Neural progenitor cell (in vitro differentiated cells): ENCODE results near the gene RARS2. TPM values are rescaled to one million over a fixed set of nuclear protein-coding genes. Genes with fewer than 3 reads are reported as not detected.

ENCODE experiments used
- DNase-seq: peaks from one replicate; pipeline ENCODE4 v3.0.0-alpha.2; 2016; ENCODE audit warnings: low spot score
- H2AFZ ChIP-seq: fragments of 200-600 bp; sonication (generic); replicated peaks from 2 replicates; pipeline ENCODE4 v1.6.1; 2016; ENCODE audit warnings: antibody characterized with exemption
- H3F3A ChIP-seq: fragments of 200-600 bp; sonication (generic); 2 replicates; pipeline ENCODE4 v1.6.1; 2016; ENCODE audit warnings: antibody characterized with exemption, low read depth
- H3K27ac ChIP-seq: fragments of 200-600 bp; sonication (generic); 2 replicates; pipeline ENCODE4 v1.5.1; 2016; ENCODE audit warnings: mild to moderate bottlenecking
- H3K27me3 ChIP-seq: fragments of 200-600 bp; sonication (generic); 2 replicates; pipeline ENCODE4 v1.6.1; 2016; ENCODE audit warnings: mild to moderate bottlenecking, moderate library complexity
- H3K36me3 ChIP-seq: fragments of 200-600 bp; sonication (generic); 2 replicates; pipeline ENCODE4 v1.5.1; 2016
- H3K4me1 ChIP-seq: fragments of 200-600 bp; sonication (generic); 2 replicates; pipeline ENCODE4 v1.6.1; 2016; ENCODE audit warnings: mixed run types
- H3K4me2 ChIP-seq: fragments of 200-600 bp; sonication (generic); 2 replicates; pipeline ENCODE4 v1.6.1; 2016
- H3K4me3 ChIP-seq: fragments of 200-600 bp; sonication (generic); 2 replicates; pipeline ENCODE4 v1.5.1; 2016
- H3K79me2 ChIP-seq: fragments of 200-600 bp; sonication (generic); 2 replicates; pipeline ENCODE4 v1.6.1; 2016; ENCODE audit warnings: low read depth
- H3K9ac ChIP-seq: fragments of 200-600 bp; sonication (generic); 2 replicates; pipeline ENCODE4 v1.6.1; 2016
- H3K9me3 ChIP-seq: fragments of 200-600 bp; sonication (generic); 2 replicates; pipeline ENCODE4 v1.5.1; 2016; ENCODE audit warnings: low read depth
- H4K20me1 ChIP-seq: fragments of 200-600 bp; sonication (generic); 2 replicates; pipeline ENCODE4 v1.6.1; 2016; ENCODE audit warnings: low read depth
- H3K27ac Mint-ChIP-seq: 3 replicates; pipeline ENCODE4 v1.8.0; 2021; ENCODE audit warnings: mixed read lengths
- H3K27me3 Mint-ChIP-seq: 2 replicates; pipeline ENCODE4 v1.8.0; 2022; ENCODE audit warnings: low read depth, mild to moderate bottlenecking, inconsistent platforms, moderate library complexity, mixed read lengths; ENCODE audit not compliant: insufficient read depth
- H3K36me3 Mint-ChIP-seq: 3 replicates; pipeline ENCODE4 v1.8.0; 2021; ENCODE audit warnings: mixed read lengths
- H3K4me1 Mint-ChIP-seq: 3 replicates; pipeline ENCODE4 v1.8.0; 2021; ENCODE audit warnings: mixed read lengths
- H3K4me3 Mint-ChIP-seq: 3 replicates; pipeline ENCODE4 v1.8.0; 2021; ENCODE audit warnings: mild to moderate bottlenecking, moderate library complexity, mixed read lengths
- H3K9me3 Mint-ChIP-seq: 3 replicates; pipeline ENCODE4 v1.8.0; 2020; ENCODE audit warnings: mixed read lengths
- CTCF ChIP-seq: fragments of 200-600 bp; sonication (generic); IDR thresholded peaks from 2 replicates; pipeline ENCODE4 v1.5.1; 2017; ENCODE audit warnings: antibody characterized with exemption, mild to moderate bottlenecking
- EZH2 ChIP-seq: fragments of 200-600 bp; sonication (generic); IDR thresholded peaks from 2 replicates; pipeline ENCODE4 v1.6.1; 2017; ENCODE audit warnings: antibody characterized with exemption, mild to moderate bottlenecking, moderate library complexity
- EZH2phosphoT487 ChIP-seq: fragments of 200-600 bp; sonication (generic); IDR thresholded peaks from 2 replicates; pipeline ENCODE4 v1.6.1; 2017; ENCODE audit warnings: antibody characterized with exemption
- total RNA-seq: library from RNA; depleted of rRNA; stranded (reverse); fragments of >200 nt; gene quantifications from 2 replicates; pipeline ENCODE4 v1.2.3, GENCODE V29; 2015; ENCODE audit warnings: low replicate concordance

Gene RARS2
- total RNA-seq, 1 donor from 2014 or later, result 53.6 TPM

GRCh38 chr6:87539554-87539953, 50.2 kb downstream of the RARS2 start:
- TF ChIP-seq CTCF (no peak), EZH2 (no peak), EZH2phosphoT487 (no peak)
- H3K9me3 ChIP-seq, result no peaks in the 10 kb centered on the region
- no peaks in the 10 kb centered on the region for H3K79me2 ChIP-seq
- H3K36me3 ChIP-seq, result peaks cover 13% of the 10 kb centered on the region
- no peak overlapping the region for H3K27ac ChIP-seq
- H3K27me3 Mint-ChIP-seq, result no peaks in the 10 kb centered on the region
- no peaks in the 10 kb centered on the region for H3K4me1 ChIP-seq
- H3K4me3 Mint-ChIP-seq, result no peak overlapping the region
- H3K36me3 Mint-ChIP-seq, result peaks cover 23% of the 10 kb centered on the region
- no peaks in the 10 kb centered on the region for H3F3A ChIP-seq
- no peaks in the 10 kb centered on the region for H3K27me3 ChIP-seq
- no peaks in the 10 kb centered on the region for H3K4me1 Mint-ChIP-seq
- H3K27ac Mint-ChIP-seq, result no peak overlapping the region
- no peak overlapping the region for H3K4me2 ChIP-seq
- no peak overlapping the region for H2AFZ ChIP-seq
- DNase-seq, result no peak
- H3K4me3 ChIP-seq, result no peak overlapping the region
- no peaks in the 10 kb centered on the region for H4K20me1 ChIP-seq
- H3K9ac ChIP-seq, result no peak overlapping the region
- no peaks in the 10 kb centered on the region for H3K9me3 Mint-ChIP-seq

- no peaks in the 10 kb centered on the region for H3K9me3 Mint-ChIP-seq
- Histone ChIP-seq H3F3A (no peaks in the 10 kb centered on the region), H3K4me1 (no peaks in the 10 kb centered on the region), H3K4me2 (no peak overlapping the region), H3K27me3 (no peaks in the 10 kb centered on the region), H4K20me1 (no peaks in the 10 kb centered on the region), H2AFZ (no peak overlapping the region), H3K27ac (no peak overlapping the region), H3K79me2 (no peaks in the 10 kb centered on the region), H3K4me3 (no peak overlapping the region), H3K9me3 (no peaks in the 10 kb centered on the region), H3K9ac (no peak overlapping the region), H3K36me3 (peaks cover 13% of the 10 kb centered on the region)
- H3K27ac Mint-ChIP-seq, result no peak overlapping the region
- no peaks in the 10 kb centered on the region for H3K4me1 Mint-ChIP-seq
- TF ChIP-seq EZH2phosphoT487, result no peak
- TF ChIP-seq EZH2, result no peak
- no peak for TF ChIP-seq CTCF
- H3K27me3 Mint-ChIP-seq, result no peaks in the 10 kb centered on the region
- peaks cover 22% of the 10 kb centered on the region for H3K36me3 Mint-ChIP-seq
- no peak overlapping the region for H3K4me3 Mint-ChIP-seq
- DNase-seq, result no peak
Measured at GRCh38 chr6:87538510-87539260, 51.1 kb downstream of the RARS2 start.

DNA sequence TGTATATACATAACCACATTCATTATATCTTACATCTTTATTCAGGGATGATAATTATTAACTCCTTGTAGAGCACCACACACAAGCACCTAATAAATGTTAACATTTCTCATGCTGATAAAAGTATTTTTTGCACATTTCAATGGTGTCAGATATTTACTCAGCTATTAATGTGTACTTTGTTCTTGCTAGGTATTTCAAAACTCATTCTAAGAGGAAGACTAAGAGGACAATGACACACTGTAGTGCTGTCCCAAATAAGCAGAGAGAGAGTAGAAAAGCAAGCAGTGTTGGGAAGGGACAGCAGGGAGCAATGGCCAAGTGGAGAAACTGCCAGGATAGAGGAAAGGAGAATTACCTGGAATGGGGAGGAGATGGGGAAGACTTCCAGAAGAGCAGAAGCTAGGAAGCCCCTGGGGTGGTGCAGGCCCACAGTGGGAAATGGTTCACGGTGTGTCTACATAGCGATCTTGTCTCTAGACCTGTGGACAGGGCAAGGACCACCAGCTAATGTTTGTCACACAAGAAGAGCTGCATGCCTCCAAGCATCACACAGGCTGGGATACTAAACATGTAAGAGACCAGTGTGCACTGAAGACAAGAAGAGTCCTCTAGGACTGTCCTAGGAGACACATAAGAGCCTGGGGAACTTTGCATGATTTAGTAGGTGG, 55.3 kb downstream of the RARS2 start:
- Histone ChIP-seq H3K4me3 (no peak overlapping the region), H3K27ac (no peak overlapping the region), H3K9me3 (no peaks in the 10 kb centered on the region), H2AFZ (no peak overlapping the region), H3K27me3 (no peaks in the 10 kb centered on the region), H4K20me1 (no peaks in the 10 kb centered on the region), H3F3A (no peaks in the 10 kb centered on the region), H3K36me3 (peaks cover 5% of the 10 kb centered on the region), H3K9ac (no peak overlapping the region), H3K79me2 (no peaks in the 10 kb centered on the region), H3K4me1 (no peaks in the 10 kb centered on the region), H3K4me2 (no peak overlapping the region)
- Mint-ChIP-seq H3K4me1 (no peaks in the 10 kb centered on the region), H3K36me3 (peaks cover 12% of the 10 kb centered on the region), H3K4me3 (no peak overlapping the region), H3K9me3 (no peaks in the 10 kb centered on the region), H3K27ac (no peak overlapping the region), H3K27me3 (no peaks in the 10 kb centered on the region)
- DNase-seq, result no peak
- TF ChIP-seq EZH2 (no peak), CTCF (no peak)
